ENCODE results near the gene INSRR. TPM values are rescaled to one million over a fixed set of nuclear protein-coding genes. Genes with fewer than 3 reads are reported as not detected.

INSRR gene
- total RNA-seq, 1 experiment from 2014 or later, result not detected

GRCh38 chr1:156811168-156811567 lies 47.7 kb downstream of the INSRR start:
- Histone ChIP-seq H3K4me1 (peaks cover 11% of the 10 kb centered on the region; the same call in 1 of the 2 replicates), H3K27me3 (replicated peaks; ENCODE audit: control insufficient read depth, insufficient read depth, low read length) (no peaks in the 10 kb centered on the region), H3K4me3 (ENCODE audit: low read depth, low read length) (no peak overlapping the region), H3K9me3 (no peaks in the 10 kb centered on the region), H3K36me3 (ENCODE audit: control insufficient read depth, insufficient read depth, low read length) (no peaks in the 10 kb centered on the region)
- no peak for DNase-seq
- POLR2A ChIA-PET, result no interaction called here
- BruUV-seq (replicated peaks), result no TSS peak
- H3K4me1 Mint-ChIP-seq (ENCODE audit: low read depth, unreplicated experiment), result no peaks in the 10 kb centered on the region
- no peaks in the 10 kb centered on the region for H3K27me3 Mint-ChIP-seq (ENCODE audit: insufficient read depth, unreplicated experiment)
- intact Hi-C loops (cut with micrococcal nuclease; ENCODE audit: unreplicated experiment), result no loop called here
- H3K9me3 Mint-ChIP-seq (ENCODE audit: unreplicated experiment), result no peaks in the 10 kb centered on the region
- CTCF ChIA-PET, result no interaction called here
- no peak for TF ChIP-seq CTCF (IDR thresholded peaks at IDR 0.05; ENCODE audit: insufficient read depth in 1 of 2, low read depth in 1 of 2, low read length in 1 of 2, severe bottlenecking in 1 of 2, unreplicated experiment in 1 of 2)
- H3K4me3 Mint-ChIP-seq (ENCODE audit: unreplicated experiment), result no peak overlapping the region
- no peak overlapping the region for H3K27ac Mint-ChIP-seq (ENCODE audit: unreplicated experiment)
- peaks cover 5% of the 10 kb centered on the region for H3K36me3 Mint-ChIP-seq (ENCODE audit: insufficient read depth, unreplicated experiment)

GRCh38 chr1:156809711-156810366 lies 49.1 kb downstream of the INSRR start:
- H3K9me3 Mint-ChIP-seq (ENCODE audit: unreplicated experiment), result no peaks in the 10 kb centered on the region
- Histone ChIP-seq H3K4me1 (peaks cover 7% of the 10 kb centered on the region; the same call in 1 of the 2 replicates), H3K4me3 (ENCODE audit: low read depth, low read length) (no peak overlapping the region), H3K36me3 (ENCODE audit: control insufficient read depth, insufficient read depth, low read length) (no peaks in the 10 kb centered on the region), H3K9me3 (no peaks in the 10 kb centered on the region), H3K27me3 (replicated peaks; ENCODE audit: control insufficient read depth, insufficient read depth, low read length) (no peaks in the 10 kb centered on the region)
- intact Hi-C loops (cut with micrococcal nuclease; ENCODE audit: unreplicated experiment), result no loop called here
- ChIA-PET CTCF (interaction anchor here (0.6 kb wide), 2 partner anchors 51 to 114 kb away, joined by 3 read pairs; no protein-coding TSS in a partner anchor), POLR2A (no interaction called here)
- no peak overlapping the region for H3K4me3 Mint-ChIP-seq (ENCODE audit: unreplicated experiment)
- no peaks in the 10 kb centered on the region for H3K27me3 Mint-ChIP-seq (ENCODE audit: insufficient read depth, unreplicated experiment)
- H3K4me1 Mint-ChIP-seq (ENCODE audit: low read depth, unreplicated experiment), result no peaks in the 10 kb centered on the region
- no peak for TF ChIP-seq CTCF (IDR thresholded peaks at IDR 0.05; ENCODE audit: insufficient read depth in 1 of 2, low read depth in 1 of 2, low read length in 1 of 2, severe bottlenecking in 1 of 2, unreplicated experiment in 1 of 2)
- H3K36me3 Mint-ChIP-seq (ENCODE audit: insufficient read depth, unreplicated experiment), result peaks cover 5% of the 10 kb centered on the region
- BruUV-seq (replicated peaks), result no TSS peak
- no peak for DNase-seq
- no peak overlapping the region for H3K27ac Mint-ChIP-seq (ENCODE audit: unreplicated experiment)

GRCh38 chr1:156809281-156809680 lies 49.6 kb downstream of the INSRR start:
- CTCF ChIA-PET, result interaction anchor here (0.6 kb wide), 1 partner anchor 52 kb away, joined by 3 read pairs; no protein-coding TSS in a partner anchor
- H3K4me1 ChIP-seq, result peaks cover 1% of the 10 kb centered on the region; the same call in 1 of the 2 replicates
- Mint-ChIP-seq H3K27me3 (ENCODE audit: insufficient read depth, unreplicated experiment) (no peaks in the 10 kb centered on the region), H3K27ac (ENCODE audit: unreplicated experiment) (no peak overlapping the region), H3K4me1 (ENCODE audit: low read depth, unreplicated experiment) (no peaks in the 10 kb centered on the region), H3K4me3 (ENCODE audit: unreplicated experiment) (no peak overlapping the region), H3K9me3 (ENCODE audit: unreplicated experiment) (no peaks in the 10 kb centered on the region), H3K36me3 (ENCODE audit: insufficient read depth, unreplicated experiment) (peaks cover 5% of the 10 kb centered on the region)
- TF ChIP-seq CTCF (IDR thresholded peaks at IDR 0.05; ENCODE audit: insufficient read depth in 1 of 2, low read depth in 1 of 2, low read length in 1 of 2, severe bottlenecking in 1 of 2, unreplicated experiment in 1 of 2), result no peak
- intact Hi-C loops (cut with micrococcal nuclease; ENCODE audit: unreplicated experiment), result no loop called here
- no peaks in the 10 kb centered on the region for H3K9me3 ChIP-seq
- POLR2A ChIA-PET, result no interaction called here
- no peak for DNase-seq
- BruUV-seq (replicated peaks), result no TSS peak
- no peak overlapping the region for H3K4me3 ChIP-seq (ENCODE audit: low read depth, low read length)
- H3K27me3 ChIP-seq (replicated peaks; ENCODE audit: control insufficient read depth, insufficient read depth, low read length), result no peaks in the 10 kb centered on the region
- H3K36me3 ChIP-seq (ENCODE audit: control insufficient read depth, insufficient read depth, low read length), result no peaks in the 10 kb centered on the region

Data from Caco-2 (cell line).